ENCODE data around the gene DLX4.

Gene DLX4

DNA sequence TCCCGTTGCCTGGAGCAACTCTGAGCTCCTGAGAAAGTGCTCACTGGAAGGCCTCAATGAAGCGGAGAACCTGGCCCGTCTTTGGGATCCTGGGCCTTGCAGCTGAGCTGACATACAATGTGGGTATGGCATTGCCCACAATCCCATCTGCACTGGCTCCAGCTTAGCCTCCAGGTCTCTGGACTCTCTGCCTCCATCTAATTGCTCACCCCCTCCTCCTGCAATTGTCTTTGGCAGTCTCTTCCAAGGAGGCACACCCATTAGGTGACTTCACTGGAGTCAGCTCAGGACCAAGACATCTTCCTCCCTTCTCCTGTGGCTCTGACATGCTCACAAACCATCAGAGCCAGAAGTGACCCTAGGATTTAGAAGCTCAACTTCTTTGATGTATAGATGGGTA lies 1.5 kb downstream of the DLX4 start:
- DNase-seq = no peak

GRCh38 chr17:49971199-49971847 lies 2.3 kb downstream of the DLX4 start:
- no peak for DNase-seq

GRCh38 chr17:49971848-49972485 lies 3.0 kb downstream of the DLX4 start:
- no peak for DNase-seq

- no peak for DNase-seq
Measured at GRCh38 chr17:49972486-49973270, 3.7 kb downstream of the DLX4 start.

DNA sequence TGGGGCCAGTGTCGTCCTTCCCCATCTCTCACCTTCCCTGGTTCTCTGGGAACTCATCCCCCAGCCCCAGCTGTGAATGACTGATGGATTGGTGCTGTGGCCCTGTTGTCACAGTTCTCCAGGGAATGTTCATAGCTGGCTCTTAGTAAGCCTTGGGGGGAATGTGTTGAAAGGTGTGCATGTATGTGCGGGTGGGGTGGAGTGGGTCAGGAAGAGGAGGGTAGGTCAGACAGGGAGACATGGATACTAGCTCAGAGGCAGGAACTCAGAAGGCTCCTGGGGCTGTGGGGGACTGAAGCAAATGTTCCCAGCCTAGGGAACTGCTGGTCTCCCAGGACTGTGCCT lies 4.3 kb downstream of the DLX4 start:
- DNase-seq = no peak

- no peak for DNase-seq
Measured at GRCh38 chr17:49975531-49975930, 6.5 kb downstream of the DLX4 start.

- DNase-seq = peak; percentile 31
Measured at GRCh38 chr17:49976163-49976827, 7.3 kb downstream of the DLX4 start.

DNA sequence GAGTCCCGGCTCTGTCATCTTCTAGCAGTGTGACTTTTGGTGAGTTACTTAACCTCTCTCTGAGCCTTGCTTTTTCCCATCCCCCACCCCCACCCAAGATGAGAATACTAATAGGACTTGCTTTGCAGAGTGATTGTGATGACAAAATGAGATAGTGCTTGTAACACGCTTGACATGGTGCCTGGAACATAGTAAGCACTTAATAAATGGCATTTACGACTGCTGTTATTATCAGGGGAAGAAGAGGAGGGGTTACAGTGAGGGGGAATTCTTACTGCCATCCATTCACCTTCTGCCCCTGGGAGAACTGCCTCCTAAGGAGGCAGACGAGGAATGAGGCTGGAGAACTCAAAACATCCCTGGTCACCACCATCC lies 7.8 kb downstream of the DLX4 start:
- DNase-seq = no peak

DNA sequence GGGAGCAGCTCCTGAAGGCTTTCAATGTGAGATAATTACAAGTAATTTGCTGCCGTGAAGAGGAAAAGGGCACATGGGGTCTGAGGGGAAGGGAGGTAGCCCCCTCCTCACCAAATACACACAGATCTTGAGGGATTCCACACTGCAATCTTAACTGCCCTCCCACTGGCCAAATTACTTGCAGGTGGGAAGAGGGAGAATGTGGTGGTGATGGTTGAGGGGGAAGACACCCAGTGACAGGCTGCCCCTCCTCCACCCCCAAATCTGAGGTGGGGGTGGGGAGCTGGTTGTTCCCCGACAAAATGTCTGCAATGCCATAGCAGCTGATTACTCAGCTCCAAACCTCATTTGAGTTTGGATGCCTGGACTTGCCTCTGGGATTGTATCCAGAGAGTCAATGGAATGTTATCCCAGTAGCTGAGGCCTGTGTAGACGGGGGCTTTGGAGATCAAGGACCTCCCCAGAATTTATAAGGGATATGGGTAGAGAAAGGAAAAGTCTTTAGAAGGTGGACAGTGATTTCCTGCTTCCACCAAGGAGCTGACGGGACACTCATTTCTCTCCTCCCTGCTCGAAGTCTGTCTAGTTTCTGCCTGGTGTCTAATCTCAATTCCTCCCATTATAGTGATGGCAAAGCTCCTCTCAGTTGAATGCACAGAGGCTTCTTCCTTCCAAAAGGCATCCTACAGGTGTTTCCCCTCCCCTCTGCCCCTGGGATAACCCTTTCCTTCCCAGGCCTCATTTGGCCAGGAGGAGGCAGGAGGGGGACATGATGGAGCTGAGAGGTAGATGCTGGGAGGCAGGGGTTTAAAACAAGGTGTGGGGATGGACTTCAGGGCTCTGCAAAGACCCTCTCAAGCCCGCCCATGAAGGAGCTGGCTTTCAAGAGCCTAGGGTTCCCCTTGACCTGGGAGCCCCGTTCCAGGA lies 8.7 kb downstream of the DLX4 start:
- no peak for DNase-seq

DNA sequence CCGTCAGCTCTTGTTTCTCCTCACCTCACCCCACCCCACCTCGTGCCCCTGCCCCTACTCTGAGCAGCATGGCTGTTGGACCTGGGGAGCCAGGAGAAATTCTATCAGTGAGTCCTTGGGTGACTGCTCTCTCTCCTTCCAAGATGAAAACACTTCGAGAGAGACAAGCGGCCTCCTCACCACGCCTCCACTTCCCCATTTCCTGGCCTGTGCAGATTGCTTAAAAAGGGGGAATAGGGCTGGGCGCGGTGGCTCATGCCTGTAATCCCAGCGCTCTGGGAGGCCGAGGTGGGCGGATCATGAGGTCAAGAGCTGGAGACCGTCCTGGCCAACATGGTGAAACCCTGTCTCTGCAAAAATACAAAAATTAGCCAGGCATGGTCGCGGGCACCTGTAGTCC lies 9.5 kb downstream of the DLX4 start:
- no peak for DNase-seq

DNA sequence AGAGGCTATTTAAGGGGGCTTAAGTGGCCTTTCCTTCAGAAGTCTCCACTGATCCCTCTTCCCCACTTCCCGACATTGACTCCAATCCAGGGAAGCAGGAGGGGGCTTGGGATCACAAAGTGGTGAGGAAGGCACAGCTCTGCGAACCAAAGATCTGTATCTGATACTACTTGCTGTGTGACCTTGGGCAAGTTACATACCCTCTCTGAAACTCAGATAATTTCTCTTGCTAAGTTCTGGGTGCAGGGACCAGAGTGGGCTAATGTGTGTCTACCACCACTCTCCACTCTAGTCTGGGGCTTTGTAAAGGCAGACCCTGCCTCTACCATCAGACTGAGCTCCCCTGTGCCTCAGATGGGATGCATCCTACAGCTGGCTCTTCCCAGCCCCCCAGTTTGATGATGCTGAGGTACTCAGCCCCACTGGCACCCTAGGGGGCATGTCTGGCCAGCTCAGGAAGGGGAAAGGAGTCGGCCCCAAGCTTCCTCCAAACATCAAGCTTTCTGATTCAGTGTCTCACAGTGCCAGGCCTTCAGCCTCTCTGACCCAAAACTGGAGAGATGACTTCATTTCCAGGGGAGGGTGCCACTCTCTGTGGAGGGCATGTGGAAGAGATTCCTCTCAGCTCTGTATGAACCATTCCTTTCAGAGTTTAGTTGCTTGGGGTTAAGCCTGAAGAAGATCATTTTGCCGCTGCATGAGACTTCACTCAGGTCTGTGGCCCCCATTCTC lies 10.9 kb downstream of the DLX4 start:
- no peak for DNase-seq

DNA sequence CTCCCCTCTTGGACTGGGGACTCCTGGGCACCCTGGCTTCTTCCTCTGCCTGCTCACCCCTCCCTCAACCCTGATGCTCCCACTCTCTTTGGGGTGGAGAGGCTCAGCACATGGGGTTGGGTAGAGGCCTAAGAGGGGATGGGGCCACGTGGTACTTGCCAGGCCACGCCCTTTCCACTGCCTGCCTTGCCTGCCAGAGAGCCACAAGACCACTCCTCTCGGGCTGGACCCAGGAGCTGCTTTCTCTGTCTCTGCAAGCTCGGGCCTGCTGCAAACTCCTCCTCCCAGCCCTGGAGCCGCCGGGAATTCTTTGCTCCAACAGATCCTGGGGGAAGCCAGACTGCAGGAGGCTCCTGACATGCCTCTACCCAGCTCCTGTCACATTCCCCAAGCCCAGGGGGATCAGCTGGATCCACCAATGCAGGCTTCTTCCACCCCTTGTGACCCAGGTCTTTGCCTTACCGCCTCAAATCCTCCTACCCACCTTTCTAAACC lies 11.8 kb downstream of the DLX4 start:
- peak; percentile 39 for DNase-seq

DNA sequence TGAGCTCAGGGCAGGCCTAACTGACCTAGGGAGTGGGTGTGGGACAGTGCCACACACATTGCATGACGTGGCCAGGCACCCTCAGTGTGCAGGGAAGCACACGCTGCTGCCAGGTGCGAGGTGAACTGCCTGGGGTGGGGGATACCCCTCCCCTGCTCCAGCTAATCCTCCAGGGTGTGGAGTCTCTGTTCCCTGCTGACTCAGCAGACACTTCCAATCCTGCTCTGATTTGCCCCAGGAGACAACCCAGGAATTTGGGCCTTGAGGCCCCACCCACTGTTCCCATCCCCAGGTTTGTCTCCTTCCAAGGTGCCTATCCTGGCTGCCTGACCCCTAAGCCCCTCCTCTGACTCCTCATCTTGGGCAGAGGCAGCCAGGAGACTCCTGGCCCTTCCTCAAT lies 15.3 kb downstream of the DLX4 start:
- DNase-seq = no peak

DNA sequence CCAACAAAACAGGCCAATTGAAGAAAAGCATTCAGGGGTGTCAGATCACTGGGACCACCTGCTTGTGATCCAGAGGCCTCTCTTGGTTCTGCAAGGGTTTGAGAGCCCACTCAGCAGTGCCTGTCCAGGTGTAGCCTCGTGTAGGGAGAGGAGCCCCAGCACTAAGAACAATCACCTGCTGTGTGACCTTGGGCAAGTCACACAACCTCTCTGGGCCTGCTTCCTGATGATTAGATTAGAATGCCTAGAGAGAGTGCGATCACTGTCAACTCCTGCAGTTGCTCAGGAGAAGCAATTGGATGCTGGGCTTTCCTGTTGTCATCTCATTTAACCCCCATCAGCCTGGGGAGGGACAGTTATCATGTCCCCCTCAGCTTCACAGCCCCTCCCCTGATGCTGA lies 15.8 kb downstream of the DLX4 start:
- no peak for DNase-seq

DNA sequence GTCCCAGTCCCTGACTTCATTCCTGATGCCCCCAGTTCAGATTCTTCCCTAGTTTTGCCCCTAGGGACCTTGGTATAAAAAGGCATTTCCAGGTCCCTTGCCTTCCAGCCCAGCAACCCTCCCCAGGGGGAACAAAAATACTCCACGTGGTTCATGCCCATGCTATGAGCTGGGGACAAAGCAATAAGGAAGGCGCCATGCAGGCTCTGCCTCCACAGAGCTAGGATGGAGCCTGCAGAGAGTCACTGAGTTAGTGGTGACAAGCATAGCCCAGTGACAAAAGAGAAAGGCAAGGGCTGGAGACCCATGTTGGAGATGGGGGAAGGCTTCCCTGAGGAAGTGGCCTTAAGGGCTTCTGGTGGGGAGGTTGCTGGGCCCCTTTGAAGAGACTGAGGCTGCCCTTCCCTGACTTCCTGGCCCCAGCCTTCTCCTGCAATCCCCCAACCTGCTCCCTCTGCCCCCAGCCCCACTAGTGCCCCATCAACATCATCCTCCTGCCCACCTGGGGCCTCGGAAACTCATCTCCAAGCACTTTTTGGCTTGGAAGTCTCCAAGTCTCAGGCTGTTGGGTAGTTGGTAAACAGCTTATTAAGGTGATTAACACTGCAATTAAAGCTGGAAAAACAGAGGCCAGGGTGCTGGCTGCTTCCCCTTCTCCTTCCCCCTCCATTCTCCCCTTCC lies 16.5 kb downstream of the DLX4 start:
- DNase-seq = no peak

DNA sequence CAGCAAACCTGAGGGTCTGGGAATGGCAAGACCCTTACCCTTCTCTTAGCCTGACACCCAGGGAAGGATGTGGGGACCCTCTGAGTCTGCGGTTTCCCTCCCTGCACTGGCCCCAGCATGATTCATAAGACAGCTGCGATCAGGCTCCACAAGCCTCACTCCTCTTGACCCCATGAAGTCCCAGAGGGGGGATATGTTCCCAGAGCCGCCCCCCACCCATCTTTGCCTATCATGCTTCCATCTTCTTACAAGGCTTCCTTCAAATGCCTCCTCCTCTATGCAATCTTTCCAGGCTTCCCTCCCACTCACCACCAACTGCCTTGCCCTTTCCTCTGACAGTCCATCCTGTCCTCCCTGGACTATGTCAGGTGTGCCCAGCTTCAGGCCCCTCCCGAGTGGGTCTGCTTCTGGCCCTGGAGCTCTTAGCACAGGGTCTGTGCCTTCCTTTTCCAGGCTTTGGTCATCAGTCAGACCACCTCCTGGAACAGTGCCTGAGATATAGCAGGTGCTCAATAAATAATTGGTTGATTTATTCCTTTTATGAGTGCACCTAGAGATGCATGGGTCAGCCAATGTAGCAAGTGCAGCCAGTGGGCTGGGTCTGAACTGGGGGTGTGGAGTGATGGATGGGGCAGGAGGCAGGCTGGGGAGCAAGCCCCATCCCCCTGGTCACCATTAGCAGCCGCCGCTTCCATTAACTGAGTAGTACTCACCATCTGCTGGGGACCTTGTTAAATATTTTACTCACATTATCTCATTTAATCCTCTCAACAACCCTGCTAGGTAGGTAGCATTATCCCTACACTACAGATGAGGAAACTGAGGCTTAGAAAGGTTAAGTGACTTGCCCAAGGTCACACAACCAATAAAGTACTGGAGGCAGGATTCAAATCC lies 17.7 kb downstream of the DLX4 start:
- no peak for DNase-seq

DNA sequence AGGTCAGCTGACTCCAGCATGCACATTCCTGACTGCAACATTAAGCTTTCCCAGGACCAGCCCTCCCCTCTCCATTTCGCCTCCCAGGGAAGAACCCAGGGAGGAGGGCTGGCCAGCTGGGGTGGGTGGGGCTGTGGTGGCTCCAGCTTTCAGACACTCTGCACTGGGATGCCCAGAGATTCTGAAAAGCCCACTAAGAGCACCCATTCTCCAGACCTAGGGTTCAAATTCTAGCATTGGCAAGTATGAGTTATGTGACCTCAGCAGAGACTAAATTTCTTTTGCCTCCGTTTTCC lies 18.2 kb downstream of the DLX4 start:
- no peak for DNase-seq

- DNase-seq = peak; percentile 44
Measured at GRCh38 chr17:49987681-49988441, 18.9 kb downstream of the DLX4 start.

- no peak for DNase-seq
Measured at GRCh38 chr17:49989518-49989880, 20.5 kb downstream of the DLX4 start.

DNA sequence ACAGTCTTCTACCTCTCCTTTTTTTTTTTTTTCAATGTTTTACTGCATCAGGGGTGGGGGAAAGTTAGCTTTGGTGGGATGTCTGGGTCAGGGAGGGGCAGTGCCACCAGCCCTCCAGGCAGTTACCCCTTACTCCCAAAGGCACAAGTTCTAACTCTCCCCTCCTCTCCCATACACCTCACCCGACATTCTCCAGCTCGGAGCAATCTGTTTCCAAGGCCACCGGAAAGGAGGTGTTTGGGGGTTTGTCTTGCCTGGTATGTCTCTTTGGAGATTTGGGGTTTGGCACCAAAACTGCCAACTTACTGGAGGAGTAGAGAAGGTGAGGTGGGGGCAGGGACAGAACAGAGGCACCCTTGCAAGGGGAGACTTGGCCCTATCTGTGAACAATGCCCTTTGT lies 21.3 kb downstream of the DLX4 start:
- no peak for DNase-seq

Measured in NCI-H526 treated with DMSO at 0.1 percent for 48 hours (cell line).